SJSA1 (cell line): Measurements from ENCODE around the gene PCOLCE2. TPM values are rescaled to one million over a fixed set of nuclear protein-coding genes. Genes with fewer than 3 reads are reported as not detected.

Experiments
- DNase-seq, 2 experiments: peaks; one replicate each; pipeline ENCODE4 v3.0.0-alpha.2; 2015 to 2020; ENCODE audit warnings: low spot score in 2 of 2, low read depth in 1 of 2
- H3K27ac ChIP-seq: fragments of 250-450 bp; sonication (Bioruptor Pico); 2 replicates; pipeline ENCODE4 v1.5.1; 2020; ENCODE audit warnings: mild to moderate bottlenecking, moderate library complexity
- H3K27me3 ChIP-seq: fragments of 250-450 bp; sonication (Bioruptor Pico); replicated peaks from 2 replicates; pipeline ENCODE4 v1.5.1; 2020; ENCODE audit warnings: mild to moderate bottlenecking, moderate library complexity
- H3K36me3 ChIP-seq: fragments of 250-450 bp; sonication (Bioruptor Pico); 2 replicates; pipeline ENCODE4 v1.5.1; 2020; ENCODE audit warnings: mild to moderate bottlenecking
- H3K4me1 ChIP-seq: fragments of 250-450 bp; sonication (Bioruptor Pico); replicated peaks from 2 replicates; pipeline ENCODE4 v1.6.1; 2021; ENCODE audit warnings: mild to moderate bottlenecking
- H3K4me3 ChIP-seq: fragments of 250-450 bp; sonication (Bioruptor Pico); 2 replicates; pipeline ENCODE4 v1.5.1; 2020; ENCODE audit warnings: mild to moderate bottlenecking
- H3K9me3 ChIP-seq: fragments of 250-450 bp; sonication (Bioruptor Pico); replicated peaks from 2 replicates; pipeline ENCODE4 v1.5.1; 2020; ENCODE audit warnings: mild to moderate bottlenecking
- total RNA-seq: library from RNA; depleted of rRNA; stranded (reverse); fragments of >200 nt; shearing (Covaris generic); gene quantifications from 2 replicates; pipeline ENCODE4 v1.2.3, GENCODE V29; 2014

The PCOLCE2 gene
- total RNA-seq, 1 experiment from 2014 or later = 0.26 TPM

- H3K4me1 ChIP-seq = no peaks in the 10 kb centered on the region
- 0 out of 2 replicates have a peak, but pooled peaks cover 7% of the 10 kb centered on the region for H3K27me3 ChIP-seq
- no peaks in the 10 kb centered on the region for H3K36me3 ChIP-seq
- no peak overlapping the region for H3K4me3 ChIP-seq
- H3K9me3 ChIP-seq = no peaks in the 10 kb centered on the region
- H3K27ac ChIP-seq = no peak overlapping the region
- DNase-seq = no peak
Measured at GRCh38 chr3:142914286-142914811, 25.5 kb upstream of the PCOLCE2 start.

GRCh38 chr3:142913432-142913831, 24.5 kb upstream of the PCOLCE2 start:
- no peaks in the 10 kb centered on the region for H3K36me3 ChIP-seq
- H3K9me3 ChIP-seq = no peaks in the 10 kb centered on the region
- H3K27ac ChIP-seq = no peak overlapping the region
- DNase-seq = no peak
- H3K4me3 ChIP-seq = no peak overlapping the region
- H3K27me3 ChIP-seq = 0 out of 2 replicates have a peak, but pooled peaks cover 7% of the 10 kb centered on the region
- no peaks in the 10 kb centered on the region for H3K4me1 ChIP-seq

- DNase-seq = no peak
- Histone ChIP-seq H3K9me3 (no peaks in the 10 kb centered on the region), H3K4me3 (no peak overlapping the region), H3K36me3 (no peaks in the 10 kb centered on the region), H3K27me3 (0 out of 2 replicates have a peak, but pooled peaks cover 7% of the 10 kb centered on the region), H3K4me1 (no peaks in the 10 kb centered on the region), H3K27ac (no peak overlapping the region)
Measured at GRCh38 chr3:142912402-142913172, 23.7 kb upstream of the PCOLCE2 start.

- Histone ChIP-seq H3K36me3 (no peaks in the 10 kb centered on the region), H3K4me3 (no peak overlapping the region), H3K9me3 (no peaks in the 10 kb centered on the region), H3K4me1 (no peaks in the 10 kb centered on the region), H3K27me3 (0 out of 2 replicates have a peak, but pooled peaks cover 7% of the 10 kb centered on the region), H3K27ac (no peak overlapping the region)
- DNase-seq = no peak
Measured at GRCh38 chr3:142910280-142910679, 21.4 kb upstream of the PCOLCE2 start.

- Histone ChIP-seq H3K36me3 (no peaks in the 10 kb centered on the region), H3K4me3 (no peak overlapping the region), H3K27ac (no peak overlapping the region), H3K9me3 (no peaks in the 10 kb centered on the region), H3K27me3 (0 out of 2 replicates have a peak, but pooled peaks cover 7% of the 10 kb centered on the region), H3K4me1 (no peaks in the 10 kb centered on the region)
- no peak for DNase-seq
Measured at GRCh38 chr3:142909282-142909681, 20.4 kb upstream of the PCOLCE2 start.

- no peaks in the 10 kb centered on the region for H3K9me3 ChIP-seq
- DNase-seq = no peak
- no peaks in the 10 kb centered on the region for H3K36me3 ChIP-seq
- 0 out of 2 replicates have a peak, but pooled peaks cover 6% of the 10 kb centered on the region for H3K27me3 ChIP-seq
- no peak overlapping the region for H3K27ac ChIP-seq
- H3K4me1 ChIP-seq = no peaks in the 10 kb centered on the region
- H3K4me3 ChIP-seq = no peak overlapping the region
Measured at GRCh38 chr3:142907996-142908395, 19.1 kb upstream of the PCOLCE2 start.

- Histone ChIP-seq H3K27ac (no peak overlapping the region), H3K36me3 (no peaks in the 10 kb centered on the region), H3K4me3 (no peak overlapping the region), H3K9me3 (no peaks in the 10 kb centered on the region), H3K4me1 (no peaks in the 10 kb centered on the region), H3K27me3 (peaks cover 3% of the 10 kb centered on the region; the same call in 1 of the 2 replicates)
- no peak for DNase-seq
Measured at GRCh38 chr3:142904639-142905436, 16.0 kb upstream of the PCOLCE2 start.

- no peaks in the 10 kb centered on the region for H3K4me1 ChIP-seq
- H3K4me3 ChIP-seq = no peak overlapping the region
- H3K27ac ChIP-seq = no peak overlapping the region
- H3K36me3 ChIP-seq = no peaks in the 10 kb centered on the region
- H3K9me3 ChIP-seq = no peaks in the 10 kb centered on the region
- H3K27me3 ChIP-seq = peaks cover 3% of the 10 kb centered on the region; the same call in 1 of the 2 replicates
- DNase-seq = no peak
Measured at GRCh38 chr3:142902356-142902755, 13.5 kb upstream of the PCOLCE2 start.

- no peaks in the 10 kb centered on the region for H3K9me3 ChIP-seq
- H3K27ac ChIP-seq = no peak overlapping the region
Measured at GRCh38 chr3:142898346-142899213, 9.7 kb upstream of the PCOLCE2 start.

GRCh38 chr3:142897807-142898206, 8.9 kb upstream of the PCOLCE2 start:
- Histone ChIP-seq H3K27ac (no peak overlapping the region), H3K27me3 (peaks cover 3% of the 10 kb centered on the region; the same call in 1 of the 2 replicates), H3K4me3 (no peak overlapping the region), H3K9me3 (no peaks in the 10 kb centered on the region), H3K4me1 (no peaks in the 10 kb centered on the region; the same call in 1 of the 2 replicates), H3K36me3 (no peaks in the 10 kb centered on the region)
- no peak for DNase-seq

More at GRCh38 chr3:142898346-142899213, 9.7 kb upstream of the PCOLCE2 start:
- DNase-seq = no peak
- H3K4me1 ChIP-seq = no peaks in the 10 kb centered on the region; the same call in 1 of the 2 replicates
- peaks cover 3% of the 10 kb centered on the region; the same call in 1 of the 2 replicates for H3K27me3 ChIP-seq
- no peaks in the 10 kb centered on the region for H3K36me3 ChIP-seq
- H3K4me3 ChIP-seq = no peak overlapping the region

GRCh38 chr3:142896996-142897395, 8.1 kb upstream of the PCOLCE2 start:
- Histone ChIP-seq H3K9me3 (no peaks in the 10 kb centered on the region), H3K4me3 (no peak overlapping the region), H3K27ac (no peak overlapping the region), H3K4me1 (no peaks in the 10 kb centered on the region; the same call in 1 of the 2 replicates), H3K27me3 (peaks cover 3% of the 10 kb centered on the region; the same call in 1 of the 2 replicates), H3K36me3 (no peaks in the 10 kb centered on the region)
- no peak for DNase-seq

- DNase-seq = no peak
- Histone ChIP-seq H3K4me1 (no peaks in the 10 kb centered on the region; the same call in 1 of the 2 replicates), H3K27ac (no peak overlapping the region), H3K9me3 (no peaks in the 10 kb centered on the region), H3K27me3 (peaks cover 3% of the 10 kb centered on the region; the same call in 1 of the 2 replicates), H3K4me3 (no peak overlapping the region), H3K36me3 (no peaks in the 10 kb centered on the region)
Measured at GRCh38 chr3:142896201-142896755, 7.4 kb upstream of the PCOLCE2 start.

GRCh38 chr3:142894493-142894892, 5.6 kb upstream of the PCOLCE2 start:
- Histone ChIP-seq H3K9me3 (no peaks in the 10 kb centered on the region), H3K27ac (no peak overlapping the region), H3K4me3 (no peak overlapping the region), H3K4me1 (no peaks in the 10 kb centered on the region; the same call in 1 of the 2 replicates), H3K27me3 (peaks cover 7% of the 10 kb centered on the region), H3K36me3 (no peaks in the 10 kb centered on the region)
- no peak for DNase-seq
